WTC11 (cell line): ENCODE measurements around the gene TTC39B. TPM values are rescaled to one million over a fixed set of nuclear protein-coding genes. Genes with fewer than 3 reads are reported as not detected.
"Not testable (repeated sequence)": the region's sequence is repeated elsewhere in the genome, so short reads cannot be mapped to it uniquely, and the experiment has no call there.

Source experiments
- ATAC-seq: fragments of 200-7000 bp; cut with Tn5 transposase; 2 replicates; pipeline ENCODE4 v1.10.0; 2021; ENCODE audit warnings: mild to moderate bottlenecking, moderate library complexity
- CTCF ChIA-PET: fragments of 300-600 bp; sonication (Branson Sonifier 250); formaldehyde crosslinking; loops from one replicate; lab custom pipeline; 2021; ENCODE audit warnings: antibody characterized with exemption; lab: Charles Lee
- POLR2A ChIA-PET: fragments of 350-600 bp; sonication (Branson Sonifier 250); formaldehyde crosslinking; loops from one replicate; lab custom pipeline; 2021; ENCODE audit warnings: antibody characterized with exemption; lab: Charles Lee
- DNase-seq: peaks from one replicate; pipeline ENCODE4 v3.0.0; 2021; ENCODE audit warnings: low spot score
- H3K27ac Mint-ChIP-seq: 2 replicates; pipeline ENCODE4 v1.8.0; 2021; ENCODE audit warnings: mixed read lengths
- H3K27me3 Mint-ChIP-seq: 2 replicates; pipeline ENCODE4 v1.8.0; 2021; ENCODE audit warnings: low read depth, mild to moderate bottlenecking, moderate library complexity, mixed read lengths
- H3K36me3 Mint-ChIP-seq: 2 replicates; pipeline ENCODE4 v1.8.0; 2021; ENCODE audit warnings: mixed read lengths
- H3K4me1 Mint-ChIP-seq: 2 replicates; pipeline ENCODE4 v1.8.0; 2022; ENCODE audit warnings: mixed read lengths
- H3K4me3 Mint-ChIP-seq: 2 replicates; pipeline ENCODE4 v1.8.0; 2021; ENCODE audit warnings: mild to moderate bottlenecking, moderate library complexity, mixed read lengths
- H3K9me3 Mint-ChIP-seq: 2 replicates; pipeline ENCODE4 v1.8.0; 2021; ENCODE audit warnings: mixed read lengths
- ATF3 ChIP-seq: sonication (generic); formaldehyde crosslinking; conservative IDR thresholded peaks from 2 replicates; pipeline ENCODE4 v1.8.1; 2022; ENCODE audit warnings: mild to moderate bottlenecking, missing genetic modification reagents
- CBFB ChIP-seq: sonication (generic); formaldehyde crosslinking; IDR thresholded peaks from 2 replicates; pipeline ENCODE4 v1.8.1; 2022; ENCODE audit warnings: mild to moderate bottlenecking, low read depth, missing genetic modification reagents
- FOXK1 ChIP-seq: sonication (generic); formaldehyde crosslinking; IDR thresholded peaks from 2 replicates; pipeline ENCODE4 v1.8.0; 2022; ENCODE audit warnings: mild to moderate bottlenecking, moderate library complexity, missing genetic modification reagents
- FOXP1 ChIP-seq: sonication (generic); formaldehyde crosslinking; IDR thresholded peaks from 2 replicates; pipeline ENCODE4 v1.8.0; 2022; ENCODE audit warnings: missing genetic modification reagents, mild to moderate bottlenecking, moderate library complexity, borderline replicate concordance
- NFATC4 ChIP-seq: fragments of 250-450 bp; sonication (Bioruptor Pico); IDR thresholded peaks from 2 replicates; pipeline ENCODE4 v1.9.0; 2021; ENCODE audit warnings: mild to moderate bottlenecking
- OVOL2 ChIP-seq: fragments of 250-450 bp; sonication (Bioruptor Pico); IDR thresholded peaks from 2 replicates; pipeline ENCODE4 v1.9.0; 2021; ENCODE audit warnings: mild to moderate bottlenecking, borderline replicate concordance
- RELA ChIP-seq: sonication (generic); formaldehyde crosslinking; IDR thresholded peaks from 2 replicates; pipeline ENCODE4 v1.8.1; 2022; ENCODE audit warnings: missing genetic modification reagents, mild to moderate bottlenecking, borderline replicate concordance
- RORB ChIP-seq: fragments of 250-450 bp; sonication (Bioruptor Pico); IDR thresholded peaks from 2 replicates; pipeline ENCODE4 v1.9.0; 2021; ENCODE audit warnings: mild to moderate bottlenecking
- SOX15 ChIP-seq: fragments of 250-450 bp; sonication (Bioruptor Pico); IDR thresholded peaks from 2 replicates; pipeline ENCODE4 v1.9.0; 2021; ENCODE audit warnings: mild to moderate bottlenecking
- SP1 ChIP-seq: sonication (generic); formaldehyde crosslinking; conservative IDR thresholded peaks from 2 replicates; pipeline ENCODE4 v1.8.1; 2022; ENCODE audit warnings: missing genetic modification reagents
- USF1 ChIP-seq: sonication (generic); formaldehyde crosslinking; IDR thresholded peaks from 2 replicates; pipeline ENCODE4 v1.8.0; 2022; ENCODE audit warnings: mild to moderate bottlenecking, missing genetic modification reagents
- ZNF263 ChIP-seq: sonication (generic); formaldehyde crosslinking; IDR thresholded peaks from 2 replicates; pipeline ENCODE4 v1.8.1; 2022; ENCODE audit warnings: low read depth, mild to moderate bottlenecking, moderate library complexity, missing genetic modification reagents
- ZNF425 ChIP-seq: fragments of 250-450 bp; sonication (Bioruptor Pico); conservative IDR thresholded peaks from 2 replicates; pipeline ENCODE4 v1.9.0; 2021; ENCODE audit warnings: mild to moderate bottlenecking
- total RNA-seq: library from RNA; stranded (reverse); gene quantifications from 3 replicates; pipeline ENCODE4 v1.2.3, GENCODE V29; 2021
- TF ChIP-seq, protein P1 (sequence below): sonication (generic); formaldehyde crosslinking; IDR thresholded peaks from 2 replicates; pipeline ENCODE4 v1.8.1; 2023; ENCODE audit warnings: mild to moderate bottlenecking, missing genetic modification reagents
- TF ChIP-seq, protein P2 (sequence below): fragments of 250-450 bp; sonication (Bioruptor Pico); IDR thresholded peaks from 2 replicates; pipeline ENCODE4 v2.1.2; 2022; ENCODE audit warnings: mild to moderate bottlenecking, moderate library complexity

TTC39B gene
- total RNA-seq, 1 experiment from 2014 or later = 12.5 TPM

DNA sequence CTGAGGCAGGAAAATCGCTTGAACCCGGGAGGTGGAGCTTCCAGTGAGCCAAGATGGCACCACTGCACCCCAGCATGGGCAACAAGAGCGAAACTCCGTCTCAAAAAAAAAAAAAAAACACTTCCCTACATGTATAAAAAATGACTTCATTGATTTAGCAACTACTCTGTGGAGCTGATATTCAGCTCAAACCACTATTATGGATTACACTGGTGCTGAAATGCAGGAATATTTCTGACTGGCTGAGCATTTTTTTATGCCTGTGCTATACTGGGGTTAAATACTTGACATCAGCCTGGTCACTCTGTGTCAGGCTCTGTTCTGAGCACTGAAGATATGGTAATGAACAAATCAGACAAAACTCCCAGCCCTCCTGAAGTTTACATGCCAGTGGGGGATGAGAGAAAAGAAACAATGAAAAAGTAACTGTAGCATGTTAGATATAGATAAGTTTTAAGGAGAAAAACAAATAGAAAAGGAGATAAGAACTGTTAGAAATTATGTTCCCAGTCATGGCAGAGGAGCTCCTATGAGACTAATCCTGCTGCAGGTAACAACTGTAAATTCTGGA, 22.6 kb upstream of the TTC39B start (continued):
- TF ChIP-seq, protein P1, sequence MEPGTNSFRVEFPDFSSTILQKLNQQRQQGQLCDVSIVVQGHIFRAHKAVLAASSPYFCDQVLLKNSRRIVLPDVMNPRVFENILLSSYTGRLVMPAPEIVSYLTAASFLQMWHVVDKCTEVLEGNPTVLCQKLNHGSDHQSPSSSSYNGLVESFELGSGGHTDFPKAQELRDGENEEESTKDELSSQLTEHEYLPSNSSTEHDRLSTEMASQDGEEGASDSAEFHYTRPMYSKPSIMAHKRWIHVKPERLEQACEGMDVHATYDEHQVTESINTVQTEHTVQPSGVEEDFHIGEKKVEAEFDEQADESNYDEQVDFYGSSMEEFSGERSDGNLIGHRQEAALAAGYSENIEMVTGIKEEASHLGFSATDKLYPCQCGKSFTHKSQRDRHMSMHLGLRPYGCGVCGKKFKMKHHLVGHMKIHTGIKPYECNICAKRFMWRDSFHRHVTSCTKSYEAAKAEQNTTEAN (CRISPR knock-in tag) = no peak
- TF ChIP-seq ZNF263 (CRISPR knock-in tag) (no peak), USF1 (no peak), SOX15 (CRISPR knock-in tag) (no peak), NFATC4 (CRISPR knock-in tag) (no peak)
- TF ChIP-seq, all 79 proteins: peak for 0

DNA sequence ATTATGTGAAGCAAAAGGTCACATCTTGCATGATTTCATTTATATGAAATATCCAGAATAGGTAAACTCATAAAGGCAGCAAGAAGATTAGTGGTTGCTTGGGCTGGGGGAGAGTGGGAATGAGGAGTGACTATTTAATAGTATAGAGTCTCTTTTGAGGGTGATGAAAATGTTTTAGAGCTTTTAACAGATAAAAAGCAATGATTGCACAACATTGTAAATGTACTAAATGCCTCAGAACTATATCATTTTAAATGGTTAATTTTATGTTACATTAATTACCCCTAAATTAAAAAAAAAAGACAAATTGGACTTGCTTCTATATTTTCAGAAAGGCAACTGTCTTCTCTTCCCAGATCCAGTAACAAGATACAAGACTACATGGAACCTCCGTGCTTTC, 21.9 kb upstream of the TTC39B start:
- DNase-seq (no peak), ATAC-seq (no peak)
- 0 out of 2 replicates have a peak, but pooled peaks cover 3% of the 10 kb centered on the region for H3K4me1 Mint-ChIP-seq
- H3K9me3 Mint-ChIP-seq = peaks cover 24% of the 10 kb centered on the region
- POLR2A ChIA-PET = no interaction called here
- H3K36me3 Mint-ChIP-seq = peaks cover 16% of the 10 kb centered on the region
- TF ChIP-seq SP1 (CRISPR knock-in tag) = no peak
- no peak for TF ChIP-seq ATF3 (CRISPR knock-in tag)
- H3K4me3 Mint-ChIP-seq = no peak overlapping the region
- H3K27ac Mint-ChIP-seq = no peak overlapping the region
- CTCF ChIA-PET = no interaction called here
- no peaks in the 10 kb centered on the region; the same call in 1 of the 2 replicates for H3K27me3 Mint-ChIP-seq

DNA sequence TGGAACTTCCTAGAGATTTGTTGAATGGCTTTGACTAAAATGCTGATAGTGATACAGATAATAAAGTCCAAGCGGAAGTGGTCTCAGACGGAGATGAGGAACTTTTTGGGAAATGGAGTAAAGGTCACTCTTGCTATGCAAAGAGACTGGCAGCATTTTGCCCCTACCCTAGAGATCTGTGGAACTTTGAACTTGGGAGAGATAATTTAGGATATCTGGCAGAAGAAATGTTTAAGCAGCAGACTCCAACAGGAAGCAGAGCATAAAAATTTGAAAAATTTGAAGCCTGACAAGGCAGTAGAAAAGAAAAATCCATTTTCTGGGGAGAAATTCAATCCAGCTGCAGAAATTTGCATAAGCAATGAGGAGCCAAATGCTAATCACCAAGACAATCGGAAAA, 15.7 kb upstream of the TTC39B start:
- H3K27ac Mint-ChIP-seq, CTCF ChIA-PET, H3K4me3 Mint-ChIP-seq, POLR2A ChIA-PET, DNase-seq, H3K4me1 Mint-ChIP-seq, ATAC-seq, H3K27me3 Mint-ChIP-seq: not testable (repeated sequence)
- Mint-ChIP-seq H3K36me3 (peaks cover 36% of the 10 kb centered on the region), H3K9me3 (peaks cover 47% of the 10 kb centered on the region)

DNA sequence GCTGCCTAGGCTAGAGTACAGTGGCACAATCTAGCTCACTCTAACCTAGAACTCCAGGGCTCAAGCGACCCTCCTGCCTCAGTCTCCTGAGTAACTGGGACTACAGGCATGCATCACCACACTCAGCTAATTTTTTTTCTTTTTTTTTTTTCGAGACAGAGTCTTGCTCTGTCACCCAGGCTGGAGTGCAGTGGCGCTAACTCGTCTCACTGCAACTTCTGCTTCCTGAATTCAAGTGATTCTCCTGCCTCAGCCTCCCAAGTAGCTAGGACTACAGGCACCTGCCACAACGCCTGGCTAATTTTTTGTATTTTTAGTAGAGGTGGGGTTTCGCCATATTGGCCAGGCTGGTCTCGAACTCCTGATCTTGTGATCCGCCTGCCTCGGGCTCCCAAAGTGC, 12.6 kb upstream of the TTC39B start:
- H3K4me3 Mint-ChIP-seq, ATAC-seq, CTCF ChIA-PET, DNase-seq, POLR2A ChIA-PET, H3K27me3 Mint-ChIP-seq, H3K4me1 Mint-ChIP-seq, H3K27ac Mint-ChIP-seq: not testable (repeated sequence)
- Mint-ChIP-seq H3K36me3 (peaks cover 31% of the 10 kb centered on the region), H3K9me3 (peaks cover 36% of the 10 kb centered on the region)

GRCh38 chr9:15317836-15318235, 10.8 kb upstream of the TTC39B start:
- H3K36me3 Mint-ChIP-seq = peaks cover 12% of the 10 kb centered on the region
- H3K27me3 Mint-ChIP-seq = no peaks in the 10 kb centered on the region; the same call in 1 of the 2 replicates
- no peak for TF ChIP-seq RELA
- no peak for TF ChIP-seq FOXK1 (CRISPR knock-in tag)
- TF ChIP-seq OVOL2 (CRISPR knock-in tag) = no peak
- no peak for TF ChIP-seq FOXP1 (CRISPR knock-in tag)
- no peak for TF ChIP-seq USF1
- no peak for TF ChIP-seq ATF3 (CRISPR knock-in tag)
- no peak for TF ChIP-seq RORB (CRISPR knock-in tag)
- TF ChIP-seq, protein P2, sequence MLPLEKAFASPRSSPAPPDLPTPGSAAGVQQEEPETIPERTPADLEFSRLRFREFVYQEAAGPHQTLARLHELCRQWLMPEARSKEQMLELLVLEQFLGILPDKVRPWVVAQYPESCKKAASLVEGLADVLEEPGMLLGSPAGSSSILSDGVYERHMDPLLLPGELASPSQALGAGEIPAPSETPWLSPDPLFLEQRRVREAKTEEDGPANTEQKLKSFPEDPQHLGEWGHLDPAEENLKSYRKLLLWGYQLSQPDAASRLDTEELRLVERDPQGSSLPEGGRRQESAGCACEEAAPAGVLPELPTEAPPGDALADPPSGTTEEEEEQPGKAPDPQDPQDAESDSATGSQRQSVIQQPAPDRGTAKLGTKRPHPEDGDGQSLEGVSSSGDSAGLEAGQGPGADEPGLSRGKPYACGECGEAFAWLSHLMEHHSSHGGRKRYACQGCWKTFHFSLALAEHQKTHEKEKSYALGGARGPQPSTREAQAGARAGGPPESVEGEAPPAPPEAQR (CRISPR knock-in tag) = no peak
- TF ChIP-seq ZNF263 (CRISPR knock-in tag) = no peak
- TF ChIP-seq ZNF425 = no peak
- TF ChIP-seq CBFB (CRISPR knock-in tag) = no peak
- TF ChIP-seq, all 79 proteins: peak for 0
- H3K4me3 Mint-ChIP-seq = no peak overlapping the region
- H3K9me3 Mint-ChIP-seq = peaks cover 27% of the 10 kb centered on the region
- no peaks in the 10 kb centered on the region for H3K4me1 Mint-ChIP-seq
- ATAC-seq (no peak), DNase-seq (no peak)
- CTCF ChIA-PET = no interaction called here
- H3K27ac Mint-ChIP-seq = no peak overlapping the region
- POLR2A ChIA-PET = interaction anchor here (1.2 kb wide), 1 partner anchor 11 kb away, joined by 3 read pairs; the partner anchor contains the start of gene TTC39B
